Measurements from ENCODE around the gene COX19.

COX19 gene, protein sequence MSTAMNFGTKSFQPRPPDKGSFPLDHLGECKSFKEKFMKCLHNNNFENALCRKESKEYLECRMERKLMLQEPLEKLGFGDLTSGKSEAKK

DNA sequence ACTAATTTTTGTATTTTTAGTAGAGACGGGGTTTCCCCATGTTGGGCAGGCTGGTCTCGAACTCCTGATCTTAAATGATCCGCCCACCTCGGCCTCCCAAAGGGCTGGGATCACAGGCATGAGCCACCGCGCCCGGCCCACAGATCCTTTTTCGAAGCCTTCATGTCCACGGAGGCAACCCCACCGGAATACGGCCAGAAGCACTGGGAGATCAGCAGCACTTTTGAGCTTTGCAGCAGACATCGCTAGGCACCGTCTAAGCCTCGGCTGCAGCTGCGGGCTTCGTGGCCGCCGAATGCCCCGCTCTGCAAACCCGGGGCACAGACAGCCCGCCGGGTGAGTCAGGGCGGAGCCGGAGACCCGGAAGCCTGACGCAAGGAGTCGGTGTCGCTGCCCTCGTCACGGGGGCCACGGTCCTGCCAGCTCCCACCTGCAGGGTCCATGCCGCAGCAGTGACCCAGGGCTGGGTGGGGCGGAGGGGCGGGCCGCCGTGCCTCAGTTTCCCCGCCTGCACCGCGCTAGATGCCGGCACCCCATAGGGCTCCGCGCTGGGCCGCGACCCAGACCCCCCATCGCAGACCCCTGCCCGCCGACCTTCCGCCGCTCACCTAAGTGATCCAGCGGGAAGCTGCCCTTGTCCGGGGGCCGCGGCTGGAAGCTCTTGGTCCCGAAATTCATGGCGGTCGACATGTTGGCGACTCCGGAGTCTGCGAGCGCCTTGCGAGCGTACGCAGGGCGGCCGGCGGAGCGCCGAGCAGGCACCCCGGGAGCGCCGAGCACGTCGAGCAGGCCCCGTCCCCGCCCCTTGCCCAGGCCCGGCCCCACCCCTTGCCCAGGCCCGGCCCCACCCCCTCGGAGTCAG lies at the start of gene COX19:
Gene COX19 (minus strand): TSS at position 730 of the 862 bp plus-strand sequence. CDS start 40 bp downstream, at position 690.
- TF ChIP-seq, protein P1, sequence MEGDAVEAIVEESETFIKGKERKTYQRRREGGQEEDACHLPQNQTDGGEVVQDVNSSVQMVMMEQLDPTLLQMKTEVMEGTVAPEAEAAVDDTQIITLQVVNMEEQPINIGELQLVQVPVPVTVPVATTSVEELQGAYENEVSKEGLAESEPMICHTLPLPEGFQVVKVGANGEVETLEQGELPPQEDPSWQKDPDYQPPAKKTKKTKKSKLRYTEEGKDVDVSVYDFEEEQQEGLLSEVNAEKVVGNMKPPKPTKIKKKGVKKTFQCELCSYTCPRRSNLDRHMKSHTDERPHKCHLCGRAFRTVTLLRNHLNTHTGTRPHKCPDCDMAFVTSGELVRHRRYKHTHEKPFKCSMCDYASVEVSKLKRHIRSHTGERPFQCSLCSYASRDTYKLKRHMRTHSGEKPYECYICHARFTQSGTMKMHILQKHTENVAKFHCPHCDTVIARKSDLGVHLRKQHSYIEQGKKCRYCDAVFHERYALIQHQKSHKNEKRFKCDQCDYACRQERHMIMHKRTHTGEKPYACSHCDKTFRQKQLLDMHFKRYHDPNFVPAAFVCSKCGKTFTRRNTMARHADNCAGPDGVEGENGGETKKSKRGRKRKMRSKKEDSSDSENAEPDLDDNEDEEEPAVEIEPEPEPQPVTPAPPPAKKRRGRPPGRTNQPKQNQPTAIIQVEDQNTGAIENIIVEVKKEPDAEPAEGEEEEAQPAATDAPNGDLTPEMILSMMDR (IDR thresholded peaks at IDR 0.05): no peak

DNA sequence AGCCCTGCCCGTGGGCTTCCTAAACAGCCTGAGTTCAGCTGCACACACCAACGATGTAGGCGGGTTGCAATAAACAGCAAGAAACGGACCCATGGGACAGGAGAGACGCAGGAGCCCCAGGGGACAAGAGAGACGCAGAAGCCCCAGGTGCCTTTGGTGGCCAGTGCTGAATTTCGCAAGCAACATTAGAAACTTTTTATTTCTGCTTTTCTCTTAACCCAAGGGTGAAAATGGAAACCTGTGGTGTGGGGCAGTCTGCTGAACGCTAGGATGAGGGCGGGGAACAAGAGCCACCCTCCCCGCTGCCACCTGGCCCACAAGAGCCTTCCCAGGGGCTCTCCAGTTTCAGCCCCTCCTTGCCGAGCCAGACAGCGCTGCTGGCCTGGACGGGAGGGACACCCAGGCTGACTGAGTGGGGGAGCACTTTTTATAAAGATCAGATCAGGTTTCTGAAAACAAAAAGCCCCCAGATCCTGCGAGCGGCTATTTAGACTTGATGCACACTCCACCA lies 49.0 kb upstream of the COX19 start:
- TF ChIP-seq, protein P1 (IDR thresholded peaks at IDR 0.05): no peak

DNA sequence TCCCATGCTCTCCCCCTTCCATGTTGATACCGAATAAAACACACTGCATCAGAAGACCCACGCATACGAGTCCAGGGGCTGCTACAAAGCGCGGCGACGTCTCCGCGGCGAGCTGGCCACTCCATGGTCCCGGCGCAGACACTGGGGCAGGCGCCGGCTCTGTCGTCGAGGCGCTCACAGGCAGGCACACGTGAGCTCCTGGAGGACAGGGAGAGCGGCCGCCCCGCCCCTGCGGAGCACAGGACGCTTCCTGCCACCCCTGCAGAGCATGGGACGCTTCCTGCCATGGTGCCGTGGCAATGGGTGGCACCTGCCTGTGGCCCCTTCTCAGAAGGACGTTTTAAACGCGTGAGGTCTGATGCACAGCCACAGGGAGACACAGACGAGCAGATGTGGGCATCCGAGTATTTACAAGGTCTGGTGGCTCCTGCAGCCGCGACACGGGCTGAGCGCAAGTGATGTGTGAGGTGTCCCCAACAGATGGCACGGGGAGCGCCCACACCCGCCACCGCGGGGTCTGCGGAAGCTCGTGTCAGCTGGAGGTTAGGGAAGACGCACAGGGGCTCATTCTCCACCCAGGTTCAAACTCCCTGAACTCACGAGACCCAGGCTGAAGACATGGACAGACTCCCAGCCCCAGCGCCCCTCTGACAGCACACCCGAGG lies 47.6 kb upstream of the COX19 start:
- TF ChIP-seq, protein P1 (IDR thresholded peaks at IDR 0.05): no peak

DNA sequence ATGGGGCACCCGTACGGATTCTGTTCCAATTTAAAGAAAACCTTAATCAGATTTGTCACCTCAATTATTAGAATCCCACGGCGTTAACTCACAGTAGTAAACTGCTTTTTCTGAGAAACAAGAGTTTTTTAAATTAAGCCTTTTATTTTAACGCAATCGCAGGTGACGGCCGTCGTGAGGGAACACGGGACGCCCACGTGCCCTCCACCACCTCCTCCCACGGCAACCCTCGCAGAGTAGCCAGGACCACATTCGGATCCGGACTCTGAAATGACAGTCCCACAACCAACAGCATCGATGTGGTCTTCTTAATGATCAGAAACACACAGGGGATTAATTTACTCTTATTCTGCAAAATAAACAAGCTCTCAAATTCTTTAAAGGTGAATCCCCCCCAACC lies 47.0 kb upstream of the COX19 start:
- TF ChIP-seq, protein P1 (IDR thresholded peaks at IDR 0.05): no peak

DNA sequence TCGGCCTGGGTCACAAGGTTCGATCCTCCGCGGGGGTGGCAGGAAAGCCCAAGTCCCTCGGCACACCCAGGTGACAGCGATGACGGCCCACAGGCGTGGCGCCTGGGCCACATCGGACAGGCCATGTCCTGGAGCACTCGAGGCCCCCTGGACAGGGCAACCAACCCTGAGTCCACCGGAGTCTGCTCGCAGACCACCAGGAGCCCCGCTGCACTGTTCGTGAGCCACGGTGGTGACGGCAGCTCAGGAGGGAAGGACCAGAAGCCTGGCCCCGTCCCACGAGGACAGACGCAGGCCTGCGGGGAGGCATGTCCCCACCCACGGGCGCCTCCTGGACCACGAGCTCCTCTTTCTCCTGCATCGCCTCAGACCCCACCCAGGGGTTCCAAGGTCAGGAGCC lies 46.6 kb upstream of the COX19 start:
- TF ChIP-seq, protein P1 (IDR thresholded peaks at IDR 0.05): no peak

DNA sequence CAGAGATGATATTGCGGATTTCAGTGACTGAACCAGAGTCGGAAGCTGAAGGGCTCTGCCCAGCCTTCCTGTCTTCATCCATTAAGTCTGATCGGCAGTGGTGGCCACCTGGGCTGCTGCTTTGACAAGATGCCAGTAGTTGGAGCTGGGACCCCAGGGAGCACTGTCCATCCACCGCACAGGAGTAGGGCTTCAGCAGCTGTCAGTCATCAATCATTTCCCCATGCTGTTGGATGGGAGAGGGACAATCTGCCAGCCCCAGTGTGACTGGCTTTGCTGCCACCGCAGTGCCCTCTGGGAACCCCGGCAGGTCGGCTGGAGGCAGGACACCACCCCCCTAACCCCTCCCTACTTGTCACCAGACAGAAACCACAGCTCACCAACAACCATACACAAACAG lies 46.0 kb upstream of the COX19 start:
- TF ChIP-seq, protein P1 (IDR thresholded peaks at IDR 0.05): no peak

DNA sequence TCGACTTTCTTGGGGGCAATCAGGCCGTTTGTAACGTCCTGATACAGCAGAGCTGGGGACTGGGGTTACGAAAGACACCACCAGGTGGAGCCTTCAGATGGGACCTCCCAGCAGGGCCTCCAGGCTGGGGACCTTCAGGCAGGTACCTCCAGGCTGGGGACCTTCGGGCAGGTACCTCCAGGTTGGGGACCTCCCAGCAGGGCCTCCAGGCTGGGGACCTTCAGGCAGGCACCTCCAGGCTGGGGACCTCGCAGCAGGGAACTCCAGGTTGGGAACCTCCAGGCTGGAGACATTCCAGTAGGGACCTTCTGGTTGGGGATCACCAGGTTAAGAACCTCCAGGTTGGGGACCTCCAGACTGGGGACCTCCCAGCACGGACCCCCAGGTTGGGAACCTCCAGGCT lies 45.5 kb upstream of the COX19 start:
- TF ChIP-seq, protein P1 (IDR thresholded peaks at IDR 0.05): no peak

Data from LNCAP (cell line).